Adrenal gland (tissue), 12 donors: ENCODE data around the gene DAPK2. TPM values are rescaled to one million over a fixed set of nuclear protein-coding genes. Genes with fewer than 3 reads are reported as not detected.

Experiments
- DNase-seq, 7 donors: peaks; one replicate each; pipeline ENCODE4 v3.0.0-alpha.2; 2019 to 2020
- H3K27ac ChIP-seq, 5 donors: fragments of 200-600 bp; sonication (generic) in 4 of 5; 1 replicate in 3 of 5; 2 replicates in 2 of 5; pipeline versions ENCODE4 v1.5.1 to v1.8.0; 2016 to 2020; ENCODE audit warnings: mild to moderate bottlenecking in 1 of 5
- H3K27me3 ChIP-seq: fragments of 200-600 bp; 2 replicates; pipeline ENCODE4 v1.8.0; 2021
- H3K36me3 ChIP-seq, 2 donors: fragments of 200-600 bp; replicated peaks in 1 of 2; 1 replicate in 1 of 2; 2 replicates in 1 of 2; pipeline versions ENCODE4 v1.5.1 to v1.8.0; 2018 to 2022
- H3K4me1 ChIP-seq, 2 donors: fragments of 200-600 bp; replicated peaks in 1 of 2; 1 replicate in 1 of 2; 2 replicates in 1 of 2; pipeline versions ENCODE4 v1.5.1 to v1.8.0; 2018 to 2021
- H3K4me3 ChIP-seq, 4 donors: fragments of 200-600 bp; sonication (generic) in 3 of 4; one replicate each; pipeline ENCODE4 v1.5.1; 2016 to 2018
- H3K9me3 ChIP-seq, 3 donors: fragments of 200-600 bp; sonication (generic) in 1 of 3; replicated peaks in 1 of 3; 1 replicate in 2 of 3; 2 replicates in 1 of 3; pipeline versions ENCODE4 v1.5.1 to v1.8.0; 2016 to 2021
- POLR2A ChIP-seq, 2 donors: fragments of 450-650 bp; IDR thresholded peaks; one replicate each; pipeline ENCODE4 v1.6.1; 2017; ENCODE audit warnings: antibody characterized with exemption in 2 of 2, mild to moderate bottlenecking in 2 of 2, moderate library complexity in 1 of 2
- WGBS, 4 donors: extraction: QIAGEN DNeasy Blood & Tissue Kit in 2 of 4; methylation state at CpG; one replicate each; pipeline versions ENCODE4 v1.1.5 to v1.1.7; 2013 to 2017; 5-methylcytosine and 5-hydroxymethylcytosine counted together
- intact Hi-C, 2 donors: fragments of 100-400 bp; cut with DNase I; formaldehyde crosslinking; loops; one replicate each; pipeline versions ENCODE4 v1.14.1 to v1.15.0; 2022 to 2023
- polyA plus RNA-seq, 3 donors: library from polyadenylated mRNA; stranded (reverse); fragments of 200-250 nt in 2 of 3; fragments of 350-450 nt in 1 of 3; fragmentation: Illumina TruSeq in 1 of 3; extraction: RNeasy Lipid Tissue Mini Kit (QIAGEN cat#74804) in 1 of 3; gene quantifications; one replicate each; pipeline ENCODE4 v1.2.3, GENCODE V29; 2013 to 2014
- total RNA-seq, 9 donors: library from RNA; depleted of rRNA in 4 of 9; stranded (reverse); fragments of >200 nt in 4 of 9; fragments of 120-200 nt in 1 of 9; fragmentation: NEBNext Ultra II Directional in 1 of 9; extraction: Animal tissue kit (Norgen Biotek cat#: 25700) in 1 of 9; gene quantifications; one replicate each; pipeline versions ENCODE4 v1.1.0 to v1.2.4, GENCODE V29; 2013 to 2023
- TF ChIP-seq, protein P1 (sequence below), 6 experiments: fragments of 450-650 bp in 4 of 6; fragments of 200-600 bp in 2 of 6; sonication (generic) in 1 of 6; IDR thresholded peaks; 1 replicate in 5 of 6; 2 replicates in 1 of 6; pipeline versions ENCODE4 v1.5.1 to v1.8.0; 2016 to 2021; ENCODE audit warnings: antibody characterized with exemption in 6 of 6, mild to moderate bottlenecking in 2 of 6, moderate library complexity in 1 of 6
- donor health status: healthy with polysubstance abuse.
- donor health status: Bipolar disorder and iron deficiency.
- donor health status: DM: yes; HTN: yes; CAD: no.
- donor health status: DM: no; HTN: no; CAD: no.
- donor health status: DM: no; HTN: no; CAD: no.
- donor health status: DM: yes; HTN: yes; CAD: no.

Gene DAPK2
- total and polyA plus RNA-seq, 12 donors, result 0.97 to 8.7 (median 6.1) TPM

DNA sequence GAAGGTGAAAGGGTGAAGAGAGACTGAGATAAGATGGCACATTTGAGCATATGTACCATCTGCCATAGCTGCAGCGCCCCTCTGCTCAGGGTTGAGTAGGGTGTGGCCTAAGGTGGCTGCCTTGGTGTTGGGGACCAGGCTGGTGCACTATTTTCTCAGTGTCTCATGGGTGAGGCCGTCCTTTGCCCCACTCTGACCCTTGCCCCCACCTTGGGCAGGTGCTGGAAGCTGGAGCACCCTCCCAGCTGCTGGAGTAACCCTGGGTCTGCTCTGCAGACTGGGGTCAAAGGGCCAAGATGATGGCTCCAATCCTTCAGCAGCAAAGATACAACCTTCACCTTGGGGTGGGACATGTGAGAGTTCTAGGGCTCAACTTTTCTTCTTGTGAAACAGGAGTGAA, 69.2 kb downstream of the DAPK2 start:
- 94 to 97% (median 95%) methylated on average over 2 of the region's 2 CpGs for WGBS, 4 donors
- no peaks in the 10 kb centered on the region for H3K27me3 ChIP-seq
- intact Hi-C loops, result no loop called here

DNA sequence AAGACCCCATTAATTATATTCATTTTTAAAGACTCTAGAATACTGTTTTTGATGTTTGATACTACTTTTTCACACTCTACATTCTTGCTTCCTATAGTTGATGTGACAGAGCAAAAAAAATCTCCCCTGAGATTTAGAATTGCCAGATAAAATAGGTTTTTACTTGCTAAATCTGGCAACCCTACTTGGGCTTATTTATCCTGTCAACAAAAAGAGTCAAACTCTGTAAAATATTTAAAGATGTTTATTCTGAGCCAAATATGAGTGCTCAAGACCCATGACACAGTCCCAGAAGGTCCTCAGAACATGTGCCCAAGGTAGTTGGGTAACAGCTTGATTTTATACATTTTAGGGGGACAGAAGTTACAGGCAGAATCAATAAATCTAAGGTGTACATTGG, 72.3 kb downstream of the DAPK2 start:
- Histone ChIP-seq H3K4me3 (no peak overlapping the region), H3K27ac (no peak overlapping the region), H3K4me1 (no peaks in the 10 kb centered on the region), H3K9me3 (no peaks in the 10 kb centered on the region), H3K36me3 (no peaks in the 10 kb centered on the region), H3K27me3 (no peaks in the 10 kb centered on the region)
- no peak for DNase-seq
- intact Hi-C loops, result no loop called here
- no peak for TF ChIP-seq POLR2A (IDR thresholded peaks at IDR 0.05)
- TF ChIP-seq, protein P1, sequence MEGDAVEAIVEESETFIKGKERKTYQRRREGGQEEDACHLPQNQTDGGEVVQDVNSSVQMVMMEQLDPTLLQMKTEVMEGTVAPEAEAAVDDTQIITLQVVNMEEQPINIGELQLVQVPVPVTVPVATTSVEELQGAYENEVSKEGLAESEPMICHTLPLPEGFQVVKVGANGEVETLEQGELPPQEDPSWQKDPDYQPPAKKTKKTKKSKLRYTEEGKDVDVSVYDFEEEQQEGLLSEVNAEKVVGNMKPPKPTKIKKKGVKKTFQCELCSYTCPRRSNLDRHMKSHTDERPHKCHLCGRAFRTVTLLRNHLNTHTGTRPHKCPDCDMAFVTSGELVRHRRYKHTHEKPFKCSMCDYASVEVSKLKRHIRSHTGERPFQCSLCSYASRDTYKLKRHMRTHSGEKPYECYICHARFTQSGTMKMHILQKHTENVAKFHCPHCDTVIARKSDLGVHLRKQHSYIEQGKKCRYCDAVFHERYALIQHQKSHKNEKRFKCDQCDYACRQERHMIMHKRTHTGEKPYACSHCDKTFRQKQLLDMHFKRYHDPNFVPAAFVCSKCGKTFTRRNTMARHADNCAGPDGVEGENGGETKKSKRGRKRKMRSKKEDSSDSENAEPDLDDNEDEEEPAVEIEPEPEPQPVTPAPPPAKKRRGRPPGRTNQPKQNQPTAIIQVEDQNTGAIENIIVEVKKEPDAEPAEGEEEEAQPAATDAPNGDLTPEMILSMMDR (IDR thresholded peaks at IDR 0.05), result no peak

More for the DNA sequence above, 69.2 kb downstream of the DAPK2 start:
- Histone ChIP-seq H3K27ac (no peak overlapping the region), H3K4me3 (no peak overlapping the region), H3K9me3 (no peaks in the 10 kb centered on the region), H3K36me3 (no peaks in the 10 kb centered on the region), H3K4me1 (no peaks in the 10 kb centered on the region)
- DNase-seq, result no peak
- TF ChIP-seq, protein P1 (IDR thresholded peaks at IDR 0.05), result no peak
- TF ChIP-seq POLR2A (IDR thresholded peaks at IDR 0.05), result no peak

DNA sequence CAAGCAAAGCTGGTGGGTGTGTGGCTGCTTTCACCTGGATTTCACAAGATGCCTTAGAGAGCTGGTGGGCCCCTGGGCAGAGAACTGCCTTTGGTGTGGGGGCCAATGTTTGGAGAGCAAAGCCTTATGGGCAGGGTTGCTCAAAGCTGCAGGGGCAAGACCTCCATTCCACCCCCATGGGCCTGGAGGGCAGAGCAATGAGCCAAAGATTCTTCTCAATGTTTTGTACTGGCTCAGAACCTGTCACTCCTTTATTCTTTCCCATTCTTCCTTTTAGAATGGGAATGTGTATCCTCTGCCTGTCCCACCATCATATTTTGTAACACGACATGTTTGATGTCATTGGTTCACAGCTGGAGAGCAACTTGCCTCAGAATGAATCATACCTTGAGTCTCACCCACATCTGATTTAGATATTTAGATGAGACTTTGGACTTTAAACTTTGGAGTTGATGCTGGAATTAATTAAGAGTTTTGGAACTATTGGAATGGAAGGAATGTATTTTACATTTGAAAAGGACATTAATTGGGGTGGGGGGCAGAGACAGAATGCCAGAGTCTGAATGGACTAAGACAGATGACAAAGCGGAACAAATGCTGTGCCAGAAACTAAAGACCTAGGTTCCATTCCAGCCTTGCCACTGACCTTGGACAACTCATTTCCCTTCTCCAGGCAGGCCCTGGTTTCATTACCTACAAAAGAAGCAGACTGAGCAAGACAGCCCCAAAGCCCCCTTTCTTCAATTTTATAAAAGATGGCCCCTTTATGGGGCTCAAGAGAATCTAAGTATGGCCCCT, 72.9 kb downstream of the DAPK2 start:
- Histone ChIP-seq H3K36me3 (no peaks in the 10 kb centered on the region), H3K27ac (no peak overlapping the region), H3K4me3 (no peak overlapping the region), H3K9me3 (no peaks in the 10 kb centered on the region), H3K27me3 (no peaks in the 10 kb centered on the region), H3K4me1 (no peaks in the 10 kb centered on the region)
- intact Hi-C loops, result no loop called here
- DNase-seq, result no peak
- 45 to 87% (median 46%) methylated on average over 1 to 2 of the region's 2 CpGs for WGBS, 4 donors
- TF ChIP-seq POLR2A (IDR thresholded peaks at IDR 0.05), result no peak
- TF ChIP-seq, protein P1 (IDR thresholded peaks at IDR 0.05), result no peak

DNA sequence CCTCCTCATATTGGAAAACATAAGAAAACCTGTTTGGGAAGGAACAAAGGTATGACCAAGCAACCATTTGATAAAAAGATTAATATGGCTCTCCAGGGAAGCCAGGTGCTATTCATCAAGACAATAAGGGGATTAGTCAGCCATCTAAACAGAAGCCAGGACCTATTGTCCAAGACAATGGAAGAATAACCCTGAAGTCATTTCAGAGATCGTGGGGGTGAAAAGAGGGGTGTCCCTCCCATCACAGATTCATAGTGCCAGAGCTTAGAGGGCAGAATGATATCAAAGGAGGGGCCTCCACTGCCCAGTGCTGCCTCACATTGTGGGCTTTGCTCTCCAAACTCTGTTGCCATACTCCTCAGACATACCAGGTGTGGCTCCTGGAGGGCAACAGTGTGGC, 73.5 kb downstream of the DAPK2 start:
- intact Hi-C loops, result no loop called here
- WGBS, 4 donors, result 79 to 92% (median 89%) methylated on average over 1 of the region's 1 CpG
- no peak overlapping the region for H3K4me3 ChIP-seq

DNA sequence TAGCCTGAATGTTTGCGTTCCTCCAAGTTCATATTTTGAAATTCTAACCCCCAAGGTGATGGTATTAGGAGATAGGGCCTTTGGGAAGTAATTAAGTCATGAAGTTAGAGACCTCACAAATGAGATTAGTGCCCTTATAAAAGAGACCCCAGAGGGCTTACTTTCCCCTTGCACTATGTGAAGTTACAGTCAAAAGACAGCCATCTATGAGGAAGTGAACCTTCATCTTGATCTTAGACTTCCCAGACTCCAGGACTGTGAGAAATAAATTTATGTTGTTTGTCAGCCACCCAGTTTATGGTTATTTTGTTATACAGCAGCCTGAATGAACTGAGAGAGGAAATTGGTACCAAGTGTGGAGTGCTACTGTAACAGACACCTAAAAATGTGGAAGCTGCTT, 74.4 kb downstream of the DAPK2 start:
- TF ChIP-seq POLR2A (IDR thresholded peaks at IDR 0.05), result no peak
- TF ChIP-seq, protein P1 (IDR thresholded peaks at IDR 0.05), result no peak
- Histone ChIP-seq H3K9me3 (no peaks in the 10 kb centered on the region), H3K27me3 (no peaks in the 10 kb centered on the region), H3K4me3 (no peak overlapping the region), H3K27ac (no peak overlapping the region), H3K36me3 (no peaks in the 10 kb centered on the region), H3K4me1 (no peaks in the 10 kb centered on the region)
- no peak for DNase-seq
- 91 to 100% (median 99%) methylated on average over 1 of the region's 1 CpG for WGBS, 4 donors
- intact Hi-C loops, result no loop called here

More for the DNA sequence above, 73.5 kb downstream of the DAPK2 start:
- TF ChIP-seq POLR2A (IDR thresholded peaks at IDR 0.05), result no peak
- H3K27me3 ChIP-seq, result no peaks in the 10 kb centered on the region
- H3K9me3 ChIP-seq, result no peaks in the 10 kb centered on the region
- no peak for DNase-seq
- H3K36me3 ChIP-seq, result no peaks in the 10 kb centered on the region
- H3K27ac ChIP-seq, result no peak overlapping the region
- H3K4me1 ChIP-seq, result no peaks in the 10 kb centered on the region
